SK-N-SH (cell line): ENCODE results near the gene F2. TPM values are rescaled to one million over a fixed set of nuclear protein-coding genes. Genes with fewer than 3 reads are reported as not detected.

Experiments used
- CTCF ChIA-PET: fragments of 300-600, 350-600 bp; formaldehyde crosslinking; extraction: SDS; loops from one replicate; lab custom pipeline; 2021; lab: Yijun Ruan, JAX
- POLR2A ChIA-PET: fragments of 350-600 bp; sonication (Branson Sonifier 250); formaldehyde crosslinking; extraction: SDS; loops from one replicate; lab custom pipeline; 2020; ENCODE audit warnings: antibody characterized with exemption, inconsistent platforms; lab: Yijun Ruan, JAX
- DNase-seq: peaks from one replicate; pipeline ENCODE4 v3.0.0; 2012
- H2AFZ ChIP-seq: fragments of 200-600 bp; sonication (generic); 2 replicates; pipeline ENCODE4 v1.8.1; 2016; ENCODE audit warnings: antibody characterized with exemption, mild to moderate bottlenecking, low read depth
- H3F3A ChIP-seq: fragments of 200-600 bp; sonication (generic); replicated peaks from 2 replicates; pipeline ENCODE3; 2016; ENCODE audit warnings: antibody characterized with exemption, mild to moderate bottlenecking; ENCODE audit not compliant: insufficient read depth
- H3K27ac ChIP-seq, 2 experiments: fragments of 200-500 bp in 1 of 2; fragments of 200-600 bp in 1 of 2; sonication (Bioruptor generic) in 1 of 2; sonication (generic), shearing (Covaris generic) in 1 of 2; 2 replicates each; pipeline versions ENCODE4 v1.5.1 to v1.6.1; 2014 to 2016; ENCODE audit warnings: low read depth in 2 of 2, inconsistent platforms in 1 of 2, low read length in 1 of 2, mild to moderate bottlenecking in 1 of 2, mixed read lengths in 1 of 2
- H3K27me3 ChIP-seq: fragments of 200-600 bp; sonication (generic), shearing (Covaris generic); 2 replicates; pipeline ENCODE4 v1.6.1; 2016; ENCODE audit warnings: mixed run types; ENCODE audit not compliant: insufficient read depth
- H3K36me3 ChIP-seq, 2 experiments: fragments of 200-500 bp in 1 of 2; fragments of 200-600 bp in 1 of 2; sonication (Bioruptor generic) in 1 of 2; sonication (generic) in 1 of 2; replicated peaks in 1 of 2; 2 replicates each; pipeline versions ENCODE3 to v1.5.1; 2014 to 2016; ENCODE audit warnings: low read length in 1 of 2, mild to moderate bottlenecking in 1 of 2; ENCODE audit not compliant: insufficient read depth in 2 of 2, control insufficient read depth in 1 of 2
- H3K4me1 ChIP-seq, 2 experiments: fragments of 200-500 bp in 1 of 2; fragments of 200-600 bp in 1 of 2; sonication (Bioruptor generic) in 1 of 2; sonication (generic), shearing (Covaris generic) in 1 of 2; 2 replicates each; pipeline versions ENCODE4 v1.5.1 to v1.6.1; 2014 to 2016; ENCODE audit warnings: low read depth in 1 of 2, low read length in 1 of 2, mixed run types in 1 of 2; ENCODE audit not compliant: insufficient read depth in 2 of 2, control insufficient read depth in 1 of 2
- H3K4me2 ChIP-seq: fragments of 200-600 bp; sonication (generic), shearing (Covaris generic); 2 replicates; pipeline ENCODE4 v1.6.1; 2017; ENCODE audit warnings: mixed run types
- H3K4me3 ChIP-seq, 2 experiments: fragments of 200-500 bp in 1 of 2; fragments of 200-600 bp in 1 of 2; sonication (Bioruptor generic) in 1 of 2; sonication (generic), shearing (Covaris generic) in 1 of 2; 2 replicates each; pipeline versions ENCODE4 v1.5.1 to v1.8.1; 2014 to 2016; ENCODE audit warnings: low read depth in 2 of 2, inconsistent platforms in 1 of 2, low read length in 1 of 2, mild to moderate bottlenecking in 1 of 2, mixed read lengths in 1 of 2, moderate library complexity in 1 of 2
- H3K79me2 ChIP-seq: fragments of 200-600 bp; sonication (generic); 2 replicates; pipeline ENCODE4 v1.8.1; 2017; ENCODE audit warnings: mild to moderate bottlenecking; ENCODE audit not compliant: insufficient read depth
- H3K9ac ChIP-seq: fragments of 200-600 bp; sonication (generic); 2 replicates; pipeline ENCODE4 v1.6.1; 2017; ENCODE audit warnings: mixed run types
- H3K9me2 ChIP-seq: fragments of 200-600 bp; sonication (generic); 2 replicates; pipeline ENCODE4 v1.6.1; 2017; ENCODE audit warnings: mixed run types
- H3K9me3 ChIP-seq: fragments of 200-600 bp; sonication (generic); 2 replicates; pipeline ENCODE4 v1.6.1; 2017; ENCODE audit warnings: mixed run types, mild to moderate bottlenecking, moderate library complexity
- H4K20me1 ChIP-seq: fragments of 200-600 bp; sonication (generic); 2 replicates; pipeline ENCODE4 v1.6.1; 2017; ENCODE audit warnings: mild to moderate bottlenecking, mixed run types; ENCODE audit not compliant: insufficient read depth
- ELF1 ChIP-seq: IDR thresholded peaks from 2 replicates; pipeline ENCODE4 v1.4.0; 2012
- GATA2 ChIP-seq: sonication (generic); formaldehyde crosslinking; IDR thresholded peaks from 2 replicates; pipeline ENCODE4 v1.5.0; 2020; ENCODE audit warnings: mild to moderate bottlenecking, missing genetic modification reagents
- MEF2A ChIP-seq: IDR thresholded peaks from 2 replicates; pipeline ENCODE4 v1.4.0; 2012; ENCODE audit warnings: low read depth, borderline replicate concordance
- MXI1 ChIP-seq: IDR thresholded peaks from 2 replicates; pipeline ENCODE4 v1.6.1; 2012; ENCODE audit warnings: mild to moderate bottlenecking, low read depth, low read length, improper control_type of control experiment
- YY1 ChIP-seq: IDR thresholded peaks from 2 replicates; pipeline ENCODE4 v1.4.0; 2012; ENCODE audit warnings: low read depth, mild to moderate bottlenecking
- WGBS: methylation state at CpG from one replicate; pipeline ENCODE4 v1.1.6; 2017; ENCODE audit warnings: low lambda C conversion rate; 5-methylcytosine and 5-hydroxymethylcytosine counted together
- polyA plus RNA-seq, 3 experiments: library from polyadenylated mRNA; depleted of rRNA; stranded (reverse); fragments of >200 nt; gene quantifications; 2 replicates each; pipeline ENCODE4 v1.2.3, GENCODE V29; 2012
- TF ChIP-seq, protein P1 (sequence below): IDR thresholded peaks from 2 replicates; pipeline ENCODE4 v1.6.1; 2012; ENCODE audit warnings: mild to moderate bottlenecking, low read depth, low read length, moderate library complexity
- TF ChIP-seq, protein P2 (sequence below): IDR thresholded peaks from 2 replicates; pipeline ENCODE4 v1.4.0; 2012; ENCODE audit warnings: low read depth
- TF ChIP-seq, protein P3 (sequence below): IDR thresholded peaks from 2 replicates; pipeline ENCODE4 v1.4.0; 2012; ENCODE audit warnings: low read depth, borderline replicate concordance

Gene F2
- polyA plus RNA-seq, 1 of the 3 experiments (the other 2 are of a cell fraction), result 0.07 TPM

DNA sequence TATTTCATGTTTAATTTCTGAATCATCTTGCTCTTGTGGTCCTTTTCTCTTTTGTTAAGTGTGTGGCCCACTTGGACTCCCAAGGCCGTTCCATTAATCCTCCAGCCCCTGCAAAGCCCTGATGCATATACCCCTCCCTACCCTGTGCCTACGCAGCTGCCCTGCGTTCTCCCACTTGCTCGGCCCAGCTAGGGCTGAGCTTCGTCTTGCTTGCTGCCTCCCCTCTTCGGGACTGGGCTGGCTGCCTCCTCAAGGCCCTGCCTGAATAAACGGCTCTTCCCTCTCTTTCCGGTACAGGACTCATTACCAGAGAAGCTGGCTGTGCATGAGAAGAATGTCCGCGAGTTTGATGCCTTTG is 47.1 kb upstream of the F2 start:
- Histone ChIP-seq H3K9me2 (no peaks in the 10 kb centered on the region), H3K9ac (no peak overlapping the region), H3K4me2 (no peak overlapping the region), H3K9me3 (no peaks in the 10 kb centered on the region), H4K20me1 (no peaks in the 10 kb centered on the region), H3K36me3 (peaks cover 34 to 63% of the 10 kb centered on the region in 2 experiments), H3K27me3 (no peaks in the 10 kb centered on the region), H3F3A (peaks cover 3% of the 10 kb centered on the region), H2AFZ (no peak overlapping the region), H3K4me3 (no peak overlapping the region), H3K27ac (no peak overlapping the region), H3K79me2 (no peaks in the 10 kb centered on the region), H3K4me1 (peaks cover 0 to 15% of the 10 kb centered on the region in 2 experiments; a peak in 1 of 4 replicates)
- CTCF ChIA-PET, result interaction anchor here (1.1 kb wide), 1 partner anchor 29 kb away, joined by 4 read pairs; the partner anchor contains the start of genes ARHGAP1 and ZNF408
- WGBS, result 95% methylated on average over 10 of the region's 10 CpGs
- no peak for DNase-seq
- POLR2A ChIA-PET, result no interaction called here
- TF ChIP-seq, protein P1, sequence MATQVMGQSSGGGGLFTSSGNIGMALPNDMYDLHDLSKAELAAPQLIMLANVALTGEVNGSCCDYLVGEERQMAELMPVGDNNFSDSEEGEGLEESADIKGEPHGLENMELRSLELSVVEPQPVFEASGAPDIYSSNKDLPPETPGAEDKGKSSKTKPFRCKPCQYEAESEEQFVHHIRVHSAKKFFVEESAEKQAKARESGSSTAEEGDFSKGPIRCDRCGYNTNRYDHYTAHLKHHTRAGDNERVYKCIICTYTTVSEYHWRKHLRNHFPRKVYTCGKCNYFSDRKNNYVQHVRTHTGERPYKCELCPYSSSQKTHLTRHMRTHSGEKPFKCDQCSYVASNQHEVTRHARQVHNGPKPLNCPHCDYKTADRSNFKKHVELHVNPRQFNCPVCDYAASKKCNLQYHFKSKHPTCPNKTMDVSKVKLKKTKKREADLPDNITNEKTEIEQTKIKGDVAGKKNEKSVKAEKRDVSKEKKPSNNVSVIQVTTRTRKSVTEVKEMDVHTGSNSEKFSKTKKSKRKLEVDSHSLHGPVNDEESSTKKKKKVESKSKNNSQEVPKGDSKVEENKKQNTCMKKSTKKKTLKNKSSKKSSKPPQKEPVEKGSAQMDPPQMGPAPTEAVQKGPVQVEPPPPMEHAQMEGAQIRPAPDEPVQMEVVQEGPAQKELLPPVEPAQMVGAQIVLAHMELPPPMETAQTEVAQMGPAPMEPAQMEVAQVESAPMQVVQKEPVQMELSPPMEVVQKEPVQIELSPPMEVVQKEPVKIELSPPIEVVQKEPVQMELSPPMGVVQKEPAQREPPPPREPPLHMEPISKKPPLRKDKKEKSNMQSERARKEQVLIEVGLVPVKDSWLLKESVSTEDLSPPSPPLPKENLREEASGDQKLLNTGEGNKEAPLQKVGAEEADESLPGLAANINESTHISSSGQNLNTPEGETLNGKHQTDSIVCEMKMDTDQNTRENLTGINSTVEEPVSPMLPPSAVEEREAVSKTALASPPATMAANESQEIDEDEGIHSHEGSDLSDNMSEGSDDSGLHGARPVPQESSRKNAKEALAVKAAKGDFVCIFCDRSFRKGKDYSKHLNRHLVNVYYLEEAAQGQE, result no peak
- TF ChIP-seq YY1 (no peak), GATA2 (CRISPR knock-in tag) (no peak)
- TF ChIP-seq, protein P2, sequence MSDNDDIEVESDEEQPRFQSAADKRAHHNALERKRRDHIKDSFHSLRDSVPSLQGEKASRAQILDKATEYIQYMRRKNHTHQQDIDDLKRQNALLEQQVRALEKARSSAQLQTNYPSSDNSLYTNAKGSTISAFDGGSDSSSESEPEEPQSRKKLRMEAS, result no peak

DNA sequence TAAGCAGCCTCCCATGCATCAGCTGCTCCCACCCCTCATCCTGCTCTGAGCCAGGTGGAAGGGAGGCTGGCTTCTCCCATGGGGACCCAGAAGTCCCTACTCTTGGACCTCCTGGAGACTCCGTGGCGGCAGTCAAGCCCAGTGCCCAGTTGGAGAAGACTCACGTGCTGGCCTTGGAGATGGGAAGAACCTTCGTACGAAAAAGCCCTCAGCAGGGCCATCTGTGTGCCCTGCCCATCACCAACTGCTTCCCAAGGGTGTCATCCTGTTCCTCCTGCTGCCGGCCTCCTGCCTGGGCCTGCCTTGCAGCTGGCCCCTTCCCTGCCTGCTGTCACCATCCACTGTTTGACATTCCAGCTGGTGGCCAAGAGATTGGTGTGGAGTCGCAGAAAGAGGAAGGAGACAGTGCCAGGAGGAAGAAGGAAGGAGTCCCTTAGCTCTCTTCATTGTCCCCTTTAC is 46.6 kb upstream of the F2 start:
- 100% methylated on average over 3 of the region's 7 CpGs for WGBS

More for the DNA sequence above, 46.6 kb upstream of the F2 start:
- H2AFZ ChIP-seq, result no peak overlapping the region
- peaks cover 0 to 15% of the 10 kb centered on the region in 2 experiments; a peak in 1 of 4 replicates for H3K4me1 ChIP-seq
- no peaks in the 10 kb centered on the region for H3K79me2 ChIP-seq
- no peak overlapping the region for H3K4me3 ChIP-seq
- peaks cover 34 to 63% of the 10 kb centered on the region in 2 experiments for H3K36me3 ChIP-seq
- no peaks in the 10 kb centered on the region for H3K9me3 ChIP-seq
- no peaks in the 10 kb centered on the region for H3K27me3 ChIP-seq
- POLR2A ChIA-PET, result no interaction called here
- TF ChIP-seq MEF2A (no peak), MXI1 (no peak), ELF1 (no peak)
- TF ChIP-seq, protein P1, result no peak
- TF ChIP-seq, protein P3, sequence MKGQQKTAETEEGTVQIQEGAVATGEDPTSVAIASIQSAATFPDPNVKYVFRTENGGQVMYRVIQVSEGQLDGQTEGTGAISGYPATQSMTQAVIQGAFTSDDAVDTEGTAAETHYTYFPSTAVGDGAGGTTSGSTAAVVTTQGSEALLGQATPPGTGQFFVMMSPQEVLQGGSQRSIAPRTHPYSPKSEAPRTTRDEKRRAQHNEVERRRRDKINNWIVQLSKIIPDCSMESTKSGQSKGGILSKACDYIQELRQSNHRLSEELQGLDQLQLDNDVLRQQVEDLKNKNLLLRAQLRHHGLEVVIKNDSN, result no peak
- H3F3A ChIP-seq, result peaks cover 3% of the 10 kb centered on the region
- no peak overlapping the region for H3K4me2 ChIP-seq
- no peaks in the 10 kb centered on the region for H3K9me2 ChIP-seq
- CTCF ChIA-PET, result no interaction called here
- no peak for DNase-seq
- no peak overlapping the region for H3K27ac ChIP-seq
- H4K20me1 ChIP-seq, result no peaks in the 10 kb centered on the region
- H3K9ac ChIP-seq, result no peak overlapping the region
